NB4 (cell line): Measurements from ENCODE around the gene NT5C3A.
"Not testable (repeated sequence)": the region's sequence is repeated elsewhere in the genome, so short reads cannot be mapped to it uniquely, and the experiment has no call there.

Experiments
- MYC ChIP-seq: IDR thresholded peaks from 2 replicates; pipeline ENCODE4 v1.6.1; 2011; ENCODE audit warnings: low read depth, low read length
- POLR2A ChIP-seq: IDR thresholded peaks from 2 replicates; pipeline ENCODE4 v1.6.1; 2011; ENCODE audit warnings: mild to moderate bottlenecking; ENCODE audit not compliant: insufficient read length; ENCODE audit errors: extremely low read depth
- TF ChIP-seq, protein P1 (sequence below): IDR thresholded peaks from 2 replicates; pipeline ENCODE4 v1.6.1; 2011; ENCODE audit warnings: low read depth, low read length
- TF ChIP-seq, protein P2 (sequence below): IDR thresholded peaks from one replicate; pipeline ENCODE4 v1.5.1; 2012; ENCODE audit warnings: low read depth, low read length

GRCh38 chr7:32966489-32967267, 95.9 kb downstream of the NT5C3A start:
- TF ChIP-seq, protein P1, sequence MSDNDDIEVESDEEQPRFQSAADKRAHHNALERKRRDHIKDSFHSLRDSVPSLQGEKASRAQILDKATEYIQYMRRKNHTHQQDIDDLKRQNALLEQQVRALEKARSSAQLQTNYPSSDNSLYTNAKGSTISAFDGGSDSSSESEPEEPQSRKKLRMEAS, result not testable (repeated sequence)
- TF ChIP-seq, protein P2, sequence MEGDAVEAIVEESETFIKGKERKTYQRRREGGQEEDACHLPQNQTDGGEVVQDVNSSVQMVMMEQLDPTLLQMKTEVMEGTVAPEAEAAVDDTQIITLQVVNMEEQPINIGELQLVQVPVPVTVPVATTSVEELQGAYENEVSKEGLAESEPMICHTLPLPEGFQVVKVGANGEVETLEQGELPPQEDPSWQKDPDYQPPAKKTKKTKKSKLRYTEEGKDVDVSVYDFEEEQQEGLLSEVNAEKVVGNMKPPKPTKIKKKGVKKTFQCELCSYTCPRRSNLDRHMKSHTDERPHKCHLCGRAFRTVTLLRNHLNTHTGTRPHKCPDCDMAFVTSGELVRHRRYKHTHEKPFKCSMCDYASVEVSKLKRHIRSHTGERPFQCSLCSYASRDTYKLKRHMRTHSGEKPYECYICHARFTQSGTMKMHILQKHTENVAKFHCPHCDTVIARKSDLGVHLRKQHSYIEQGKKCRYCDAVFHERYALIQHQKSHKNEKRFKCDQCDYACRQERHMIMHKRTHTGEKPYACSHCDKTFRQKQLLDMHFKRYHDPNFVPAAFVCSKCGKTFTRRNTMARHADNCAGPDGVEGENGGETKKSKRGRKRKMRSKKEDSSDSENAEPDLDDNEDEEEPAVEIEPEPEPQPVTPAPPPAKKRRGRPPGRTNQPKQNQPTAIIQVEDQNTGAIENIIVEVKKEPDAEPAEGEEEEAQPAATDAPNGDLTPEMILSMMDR, result not testable (repeated sequence)
- TF ChIP-seq POLR2A, MYC: not testable (repeated sequence)
